Measurements from ENCODE around the gene P3R3URF.
A peak's percentile ranks its signal among the peaks of the same experiment; 100 is the strongest.

P3R3URF gene

DNA sequence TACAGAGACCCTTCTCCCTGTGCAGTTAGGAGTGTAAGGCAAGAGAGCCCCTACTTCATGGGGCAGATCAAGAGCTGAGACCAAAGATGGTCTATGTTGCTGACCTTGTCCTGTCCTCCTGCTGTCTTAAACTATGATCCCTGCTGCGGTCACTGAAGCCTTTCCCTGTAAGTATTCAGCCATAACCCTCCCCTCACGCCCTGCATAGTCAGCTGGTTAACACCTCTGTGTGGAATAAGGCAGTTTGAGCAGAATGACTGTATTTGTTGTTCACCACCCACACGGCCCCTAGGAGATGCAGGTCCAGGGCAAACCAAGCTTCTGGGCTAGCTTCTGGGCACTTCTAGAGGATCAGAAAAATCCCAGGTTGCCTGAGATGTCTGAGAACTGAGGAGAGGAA is 1.0 kb downstream of the P3R3URF start:
- intact Hi-C loops (cut with DNase I): loop anchor here (5.0 kb wide), 1 partner anchor 43 kb away; the partner anchor contains the start of gene PIK3R3
- peak in 1 of 10 donors; percentile 43 for DNase-seq

GRCh38 chr1:46174448-46175231 is 1.6 kb downstream of the P3R3URF start, which contains the start of gene TSPAN1:
Gene TSPAN1 (plus strand): TSS chr1:46175087. CDS start chr1:46181108, 6,021 bp downstream.
- intact Hi-C loops (cut with DNase I): loop anchor here (5.0 kb wide), 1 partner anchor 42 kb away; the partner anchor contains the start of gene PIK3R3
- peak in 2 of 10 donors; percentile 36 to 69 for DNase-seq

DNA sequence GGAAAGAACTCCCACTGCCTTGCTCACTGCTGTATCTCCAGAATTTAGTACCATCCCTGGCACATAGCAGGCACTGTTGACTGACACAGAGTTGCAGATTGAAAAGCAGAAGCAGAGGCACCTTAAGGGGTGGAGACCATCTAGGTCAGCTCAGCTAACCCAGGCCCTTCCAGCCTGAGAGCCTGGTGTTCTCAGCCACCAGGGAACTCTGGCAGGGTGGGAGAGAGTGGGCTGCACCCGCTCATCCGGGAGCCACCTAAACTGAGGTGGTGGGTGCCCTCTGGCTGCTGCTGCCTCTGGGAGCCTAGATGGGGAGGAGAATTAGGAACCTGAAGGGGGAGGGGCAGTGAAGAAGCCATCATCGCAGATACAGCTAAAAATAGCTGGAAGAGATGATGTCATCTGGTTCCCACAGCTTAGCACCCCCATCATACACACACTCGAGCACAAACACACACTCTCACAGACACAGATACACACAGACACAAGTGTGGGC is 2.9 kb downstream of the P3R3URF start:
- intact Hi-C loops (cut with DNase I): no loop called here
- peak in 6 of 10 donors; percentile 34 to 91 (median 72) for DNase-seq

GRCh38 chr1:46172321-46172720 is 4.0 kb downstream of the P3R3URF start:
- DNase-seq: no peak
- intact Hi-C loops (cut with DNase I): no loop called here

DNA sequence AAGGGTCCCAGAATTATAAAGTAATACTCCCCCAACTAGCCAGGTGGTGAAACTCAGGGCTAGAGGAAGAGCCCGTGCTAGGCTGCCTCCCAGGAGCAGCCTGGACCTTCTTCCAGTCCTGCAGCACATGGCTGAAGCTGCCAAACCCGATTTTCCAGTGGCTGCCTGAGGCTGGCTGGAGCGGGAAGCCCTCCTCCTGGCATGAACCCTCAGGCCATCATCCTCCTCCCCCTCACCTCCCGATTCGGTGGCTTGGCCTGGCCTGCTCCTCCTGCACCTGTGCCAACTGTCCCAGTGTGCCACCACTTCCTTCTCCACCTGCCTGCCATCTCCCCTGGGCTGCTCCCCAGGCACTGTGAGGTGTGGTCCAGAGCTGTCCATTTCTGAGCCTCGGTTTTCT is 4.4 kb downstream of the P3R3URF start:
- intact Hi-C loops (cut with DNase I): no loop called here
- no peak for DNase-seq

- intact Hi-C loops (cut with DNase I): no loop called here
These were observed 4.9 kb downstream of the P3R3URF start for GRCh38 chr1:46171351-46171750.

GRCh38 chr1:46169811-46170454 is 6.4 kb downstream of the P3R3URF start:
- intact Hi-C loops (cut with DNase I): no loop called here

More at GRCh38 chr1:46171351-46171750, 4.9 kb downstream of the P3R3URF start:
- no peak for DNase-seq

GRCh38 chr1:46168477-46168876 is 7.8 kb downstream of the P3R3URF start:
- intact Hi-C loops (cut with DNase I): no loop called here
- no peak for DNase-seq

More at GRCh38 chr1:46169811-46170454, 6.4 kb downstream of the P3R3URF start:
- no peak for DNase-seq

- DNase-seq: peak in 6 of 10 donors; percentile 21 to 90 (median 66)
- intact Hi-C loops (cut with DNase I): no loop called here
These were observed 9.5 kb downstream of the P3R3URF start for GRCh38 chr1:46166521-46167462.

DNA sequence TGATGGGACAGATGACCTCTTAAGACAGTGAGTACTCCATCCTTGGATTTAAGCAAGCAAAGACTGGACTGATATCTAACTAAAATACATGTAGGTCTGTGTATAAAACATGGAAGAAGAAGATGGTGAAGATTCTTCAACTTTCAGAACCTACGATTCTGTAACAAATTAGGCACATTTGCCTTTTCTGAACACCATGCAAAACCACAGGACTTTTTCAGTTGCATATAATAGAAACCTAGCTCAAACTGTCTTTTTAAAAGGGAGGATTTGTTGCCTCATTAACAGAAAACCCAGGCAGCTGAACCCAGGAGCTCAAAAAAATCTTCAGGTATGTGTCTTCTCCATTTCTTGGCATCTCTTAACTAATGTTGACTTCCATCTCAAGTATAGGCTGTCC is 16.1 kb downstream of the P3R3URF start:
- intact Hi-C loops (cut with DNase I): no loop called here
- DNase-seq: no peak

- DNase-seq: no peak
- intact Hi-C loops (cut with DNase I): no loop called here
These were observed 16.8 kb downstream of the P3R3URF start for GRCh38 chr1:46159516-46159915.

- intact Hi-C loops (cut with DNase I): no loop called here
- DNase-seq: no peak
These were observed 17.7 kb downstream of the P3R3URF start for GRCh38 chr1:46158312-46159281.

DNA sequence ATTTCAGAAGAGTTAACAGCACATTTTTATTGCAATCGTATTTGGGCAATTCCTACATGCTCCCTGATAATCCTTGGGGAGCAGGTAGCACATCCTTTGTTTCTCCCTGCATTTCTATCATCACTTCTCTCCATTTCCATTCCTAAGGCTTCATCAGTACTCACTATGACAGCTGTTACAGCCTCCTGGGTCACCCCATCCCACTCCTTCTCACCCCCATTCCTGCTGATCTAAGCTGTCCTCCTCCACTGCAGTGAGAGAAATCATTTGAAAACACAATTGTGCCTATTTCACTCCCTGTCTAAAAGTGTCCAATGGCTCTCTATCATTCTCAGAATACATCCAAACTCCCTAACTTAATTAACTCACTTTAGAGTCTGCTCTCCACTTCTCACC is 18.4 kb downstream of the P3R3URF start:
- no peak for DNase-seq
- intact Hi-C loops (cut with DNase I): no loop called here

- no peak for DNase-seq
- intact Hi-C loops (cut with DNase I): no loop called here
These were observed 22.6 kb downstream of the P3R3URF start for GRCh38 chr1:46153732-46154131.

GRCh38 chr1:46153228-46153627 is 23.1 kb downstream of the P3R3URF start:
- DNase-seq: no peak

DNA sequence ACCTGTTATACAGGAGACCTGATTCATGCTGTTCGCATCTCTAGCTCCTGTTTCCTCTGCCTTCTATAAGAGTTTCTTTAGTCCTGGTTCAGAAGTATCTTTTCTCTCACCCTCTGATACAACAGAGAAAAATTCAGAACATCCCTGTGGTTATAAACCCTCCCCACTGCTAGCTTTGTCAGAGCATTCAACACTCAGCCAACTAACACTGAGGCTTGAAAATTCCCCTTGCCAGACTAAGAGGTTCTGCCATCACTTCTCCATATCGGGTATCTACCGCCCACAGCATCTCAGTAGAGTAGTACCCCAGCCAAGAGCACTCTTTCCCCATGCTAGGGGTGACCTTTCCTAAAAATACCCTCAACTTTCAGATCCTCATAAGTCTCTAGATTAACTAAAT is 24.3 kb downstream of the P3R3URF start:
- intact Hi-C loops (cut with DNase I): no loop called here
- DNase-seq: no peak

More at GRCh38 chr1:46153228-46153627, 23.1 kb downstream of the P3R3URF start:
- intact Hi-C loops (cut with DNase I): no loop called here

- DNase-seq: no peak
- intact Hi-C loops (cut with DNase I): no loop called here
These were observed 26.2 kb downstream of the P3R3URF start for GRCh38 chr1:46150085-46150484.

DNA sequence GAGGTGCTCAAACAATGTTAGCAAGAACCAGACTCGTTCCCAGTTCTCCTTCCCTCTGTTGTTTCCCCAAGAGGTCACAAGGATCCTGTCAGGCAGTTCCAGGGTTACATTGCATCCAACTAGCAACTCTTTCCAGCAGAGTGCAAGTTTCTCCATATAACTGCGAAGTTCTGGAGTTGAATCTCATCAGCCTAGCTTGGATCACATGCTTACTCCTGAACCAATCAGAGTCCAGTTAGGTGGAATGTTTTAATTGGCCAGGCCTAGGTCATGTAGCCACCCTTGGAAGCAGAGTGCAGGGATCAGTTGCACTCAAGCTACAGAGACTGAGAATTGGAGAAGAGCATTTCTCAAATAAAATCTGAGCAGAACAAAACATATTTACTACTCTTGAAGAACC is 28.0 kb downstream of the P3R3URF start:
- DNase-seq: no peak
- intact Hi-C loops (cut with DNase I): no loop called here

DNA sequence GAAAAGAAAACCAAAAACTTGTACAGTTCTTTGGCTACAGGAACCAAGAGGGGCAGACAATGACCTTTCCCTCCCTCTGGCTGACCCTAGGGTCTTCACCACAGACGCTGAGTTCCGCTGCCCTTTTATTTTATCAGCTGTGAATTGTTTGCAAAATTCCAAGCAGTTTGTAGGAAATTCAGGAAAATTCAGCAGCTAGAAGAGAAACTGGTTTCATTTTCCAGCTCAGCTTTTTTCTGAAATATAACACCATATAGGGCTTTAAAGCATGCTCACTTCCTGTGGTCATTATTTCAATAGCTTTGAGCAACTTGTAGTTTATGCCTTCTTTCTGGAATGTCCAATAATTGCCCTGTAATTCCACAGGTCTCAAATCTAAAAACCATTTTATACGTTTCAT is 38.4 kb downstream of the P3R3URF start:
- no peak for DNase-seq
- intact Hi-C loops (cut with DNase I): no loop called here

All from posterior cingulate gyrus (tissue), 11 donors.